ENCODE measurements around the gene RAB4A.

The RAB4A gene

DNA sequence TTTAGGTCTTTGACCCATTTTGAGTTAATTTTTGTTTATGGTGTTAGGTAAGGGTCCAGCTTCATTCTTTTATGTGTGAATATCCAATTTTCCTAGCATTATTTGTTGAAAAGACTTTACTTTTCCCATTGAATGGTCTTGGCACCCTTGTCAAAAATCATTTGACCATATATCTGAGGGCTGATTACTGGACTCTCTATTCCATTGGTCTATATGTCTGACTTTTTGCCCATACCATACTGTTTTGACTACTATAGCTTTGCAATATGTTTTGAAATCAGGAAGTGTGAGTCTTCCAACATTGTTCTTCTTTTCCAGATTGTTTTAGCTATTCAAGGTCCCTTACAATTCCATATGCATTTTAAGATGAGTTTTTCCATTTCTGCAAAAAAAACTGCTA is 83.3 kb downstream of the RAB4A start:
- H3K4me3 ChIP-seq (ENCODE audit: low read depth, low read length): no peak overlapping the region
- no peak for TF ChIP-seq CTCF (IDR thresholded peaks at IDR 0.05; ENCODE audit: low read depth, low read length)
